Breast epithelium (tissue), 4 donors: ENCODE data around the gene PAFAH2. TPM values are rescaled to one million over a fixed set of nuclear protein-coding genes. Genes with fewer than 3 reads are reported as not detected.

Experiments
- DNase-seq, 2 donors: peaks; one replicate each; pipeline ENCODE4 v3.0.0-alpha.2; 2019; ENCODE audit warnings: low spot score in 2 of 2
- H3K27ac ChIP-seq, 2 donors: fragments of 200-600 bp; sonication (generic) in 1 of 2; one replicate each; pipeline ENCODE4 v1.5.1; 2016 to 2019; ENCODE audit warnings: mild to moderate bottlenecking in 1 of 2
- H3K27me3 ChIP-seq, 2 donors: fragments of 200-600 bp; sonication (generic) in 1 of 2; one replicate each; pipeline versions ENCODE4 v1.5.1 to v1.6.0; 2017 to 2019; ENCODE audit warnings: control low read depth in 1 of 2, mild to moderate bottlenecking in 1 of 2
- H3K36me3 ChIP-seq: fragments of 200-600 bp; one replicate; pipeline ENCODE4 v1.5.1; 2019
- H3K4me1 ChIP-seq, 2 donors: fragments of 200-600 bp; sonication (generic); one replicate each; pipeline ENCODE4 v1.5.1; 2016 to 2019; ENCODE audit warnings: control low read depth in 1 of 2
- H3K4me3 ChIP-seq, 3 donors: fragments of 200-600 bp; sonication (generic); 1 replicate in 2 of 3; 2 replicates in 1 of 3; pipeline ENCODE4 v1.5.1; 2016 to 2019; ENCODE audit warnings: mild to moderate bottlenecking in 3 of 3, moderate library complexity in 2 of 3
- H3K9me3 ChIP-seq, 2 donors: fragments of 200-600 bp; sonication (generic) in 1 of 2; one replicate each; pipeline ENCODE4 v1.5.1; 2016 to 2019; ENCODE audit warnings: control low read depth in 1 of 2
- CTCF ChIP-seq, 3 donors: fragments of 450-650 bp; IDR thresholded peaks; one replicate each; pipeline ENCODE4 v1.5.1; 2016 to 2017; ENCODE audit warnings: antibody characterized with exemption in 3 of 3, mild to moderate bottlenecking in 3 of 3, moderate library complexity in 3 of 3
- POLR2A ChIP-seq: fragments of 450-650 bp; IDR thresholded peaks from one replicate; pipeline ENCODE4 v1.6.1; 2016; ENCODE audit warnings: antibody characterized with exemption, mild to moderate bottlenecking, moderate library complexity
- POLR2AphosphoS5 ChIP-seq, 3 donors: sonication (generic); formaldehyde crosslinking; IDR thresholded peaks; one replicate each; pipeline ENCODE4 v1.6.1; 2017; ENCODE audit warnings: antibody characterized with exemption in 3 of 3
- intact Hi-C: fragments of 100-400 bp; cut with DNase I; formaldehyde crosslinking; loops from one replicate; pipeline ENCODE4 v1.15.1; 2023; ENCODE audit warnings: low total_unique reads
- total RNA-seq, 3 donors: library from RNA; depleted of rRNA; stranded (reverse); fragments of >200 nt; gene quantifications; one replicate each; pipeline ENCODE4 v1.1.0, GENCODE V29; 2016

The PAFAH2 gene
- total RNA-seq, 3 donors from 2014 or later, result 8.2 to 19.9 (median 9.8) TPM

- H3K27me3 ChIP-seq, result peaks cover 0 to 5% of the 10 kb centered on the region in 2 donors
- DNase-seq, result no peak
- no peaks in the 10 kb centered on the region for H3K4me1 ChIP-seq
- no peak overlapping the region for H3K4me3 ChIP-seq
- H3K27ac ChIP-seq, result no peak overlapping the region
- H3K36me3 ChIP-seq, result no peaks in the 10 kb centered on the region
- intact Hi-C loops, result no loop called here
- TF ChIP-seq CTCF (IDR thresholded peaks at IDR 0.05), result no peak
- TF ChIP-seq POLR2AphosphoS5 (IDR thresholded peaks at IDR 0.05), result no peak
- no peak for TF ChIP-seq POLR2A
- no peaks in the 10 kb centered on the region for H3K9me3 ChIP-seq
Observed at GRCh38 chr1:25929016-25929415, 68.8 kb downstream of the PAFAH2 start.

GRCh38 chr1:25927521-25928265 is 70.2 kb downstream of the PAFAH2 start:
- TF ChIP-seq POLR2AphosphoS5 (IDR thresholded peaks at IDR 0.05) (no peak), POLR2A (no peak), CTCF (IDR thresholded peaks at IDR 0.05) (no peak)
- intact Hi-C loops, result no loop called here
- DNase-seq, result no peak

GRCh38 chr1:25926731-25927496 is 70.9 kb downstream of the PAFAH2 start:
- Histone ChIP-seq H3K36me3 (no peaks in the 10 kb centered on the region), H3K27me3 (peaks cover 0 to 5% of the 10 kb centered on the region in 2 donors), H3K4me3 (no peak overlapping the region), H3K27ac (no peak overlapping the region), H3K9me3 (no peaks in the 10 kb centered on the region), H3K4me1 (no peaks in the 10 kb centered on the region)
- no peak for DNase-seq
- intact Hi-C loops, result no loop called here
- TF ChIP-seq CTCF (IDR thresholded peaks at IDR 0.05) (no peak), POLR2A (no peak), POLR2AphosphoS5 (IDR thresholded peaks at IDR 0.05) (no peak)

More at GRCh38 chr1:25927521-25928265, 70.2 kb downstream of the PAFAH2 start:
- Histone ChIP-seq H3K9me3 (no peaks in the 10 kb centered on the region), H3K36me3 (no peaks in the 10 kb centered on the region), H3K27ac (no peak overlapping the region), H3K4me3 (no peak overlapping the region), H3K27me3 (peaks cover 0 to 5% of the 10 kb centered on the region in 2 donors), H3K4me1 (no peaks in the 10 kb centered on the region)

- Histone ChIP-seq H3K9me3 (no peaks in the 10 kb centered on the region), H3K4me3 (no peak overlapping the region), H3K27ac (no peak overlapping the region), H3K4me1 (no peaks in the 10 kb centered on the region), H3K36me3 (no peaks in the 10 kb centered on the region), H3K27me3 (peaks cover 0 to 5% of the 10 kb centered on the region in 2 donors)
- intact Hi-C loops, result no loop called here
- TF ChIP-seq CTCF (IDR thresholded peaks at IDR 0.05), result no peak
- TF ChIP-seq POLR2A, result no peak
- no peak for TF ChIP-seq POLR2AphosphoS5 (IDR thresholded peaks at IDR 0.05)
- DNase-seq, result no peak
Observed at GRCh38 chr1:25924454-25924853, 73.4 kb downstream of the PAFAH2 start.
